HepG2 (cell line): Measurements from ENCODE around the gene MCM3. TPM values are rescaled to one million over a fixed set of nuclear protein-coding genes. Genes with fewer than 3 reads are reported as not detected.

ENCODE experiments used
- FOXA3 ChIP-seq: IDR thresholded peaks from 2 replicates; pipeline ENCODE4 v1.6.1; 2016; ENCODE audit warnings: missing genetic modification reagents, missing compliant biosample characterization
- JDP2 ChIP-seq: sonication (generic); formaldehyde crosslinking; IDR thresholded peaks from 2 replicates; pipeline ENCODE4 v1.8.1; 2022; ENCODE audit warnings: missing genetic modification reagents, borderline replicate concordance
- MIER3 ChIP-seq: IDR thresholded peaks from 2 replicates; pipeline ENCODE4 v1.6.1; 2016; ENCODE audit warnings: missing compliant biosample characterization, borderline replicate concordance
- NFIB ChIP-seq: sonication (generic); formaldehyde crosslinking; IDR thresholded peaks from 2 replicates; pipeline ENCODE4 v1.9.0; 2021; ENCODE audit warnings: missing genetic modification reagents, mild to moderate bottlenecking, borderline replicate concordance
- SMYD3 ChIP-seq: sonication (generic); formaldehyde crosslinking; IDR thresholded peaks from 2 replicates; pipeline ENCODE4 v1.8.1; 2023; ENCODE audit warnings: mild to moderate bottlenecking, missing genetic modification reagents
- TBX2 ChIP-seq: sonication (generic); formaldehyde crosslinking; IDR thresholded peaks from 2 replicates; pipeline ENCODE4 v1.5.0; 2020; ENCODE audit warnings: missing genetic modification reagents, mild to moderate bottlenecking, borderline replicate concordance
- ZNF350 ChIP-seq: sonication (generic); formaldehyde crosslinking; IDR thresholded peaks from 2 replicates; pipeline ENCODE4 v1.4.0; 2020; ENCODE audit warnings: mild to moderate bottlenecking, low read depth, missing genetic modification reagents, borderline replicate concordance
- ZNF564 ChIP-seq: sonication (generic); formaldehyde crosslinking; IDR thresholded peaks from 2 replicates; pipeline ENCODE4 v1.8.1; 2023; ENCODE audit warnings: mild to moderate bottlenecking, missing genetic modification reagents
- polyA plus RNA-seq, 8 experiments: library from polyadenylated mRNA; depleted of rRNA in 3 of 8; stranded (reverse) in 7 of 8; unstranded in 1 of 8; fragments of >200 nt; fragmentation: Illumina TruSeq in 4 of 8; extraction: Trizol in 4 of 8; gene quantifications; 2 replicates each; pipeline versions ENCODE4 v1.2.1 to v1.2.3, GENCODE V29; 2011 to 2016; ENCODE audit warnings: low read depth in 4 of 8, missing spikeins in 1 of 8, mixed read lengths in 1 of 8; ENCODE audit not compliant: insufficient read depth in 1 of 8
- total RNA-seq, 5 experiments: library from RNA; depleted of rRNA; stranded (reverse); fragments of >200 nt; fragmentation: Illumina TruSeq; extraction: Trizol; gene quantifications; 2 replicates each; pipeline ENCODE4 v1.2.3, GENCODE V29; 2016; ENCODE audit warnings: low read depth in 1 of 5
- TF ChIP-seq, protein P1 (sequence below): sonication (generic); formaldehyde crosslinking; IDR thresholded peaks from one replicate; pipeline ENCODE4 v1.5.1; 2020; ENCODE audit warnings: mild to moderate bottlenecking, missing genetic modification reagents; ENCODE audit errors: not compliant biosample characterization
- TF ChIP-seq, protein P2 (sequence below): sonication (generic); formaldehyde crosslinking; IDR thresholded peaks from 2 replicates; pipeline ENCODE4 v1.8.1; 2023; ENCODE audit warnings: mild to moderate bottlenecking, missing genetic modification reagents
- TF ChIP-seq, protein P3 (sequence below): sonication (generic); formaldehyde crosslinking; IDR thresholded peaks from 2 replicates; pipeline ENCODE4 v1.8.0; 2022; ENCODE audit warnings: mild to moderate bottlenecking, missing genetic modification reagents
- TF ChIP-seq, protein P4 (sequence below): sonication (generic); formaldehyde crosslinking; IDR thresholded peaks from 2 replicates; pipeline ENCODE4 v1.4.0; 2020; ENCODE audit warnings: missing genetic modification reagents, borderline replicate concordance

MCM3 gene
- total and polyA plus RNA-seq, 2 of the 13 experiments (the other 11 are each of a cell fraction or from before 2014, with no cell fraction given): 164 to 288 TPM

DNA sequence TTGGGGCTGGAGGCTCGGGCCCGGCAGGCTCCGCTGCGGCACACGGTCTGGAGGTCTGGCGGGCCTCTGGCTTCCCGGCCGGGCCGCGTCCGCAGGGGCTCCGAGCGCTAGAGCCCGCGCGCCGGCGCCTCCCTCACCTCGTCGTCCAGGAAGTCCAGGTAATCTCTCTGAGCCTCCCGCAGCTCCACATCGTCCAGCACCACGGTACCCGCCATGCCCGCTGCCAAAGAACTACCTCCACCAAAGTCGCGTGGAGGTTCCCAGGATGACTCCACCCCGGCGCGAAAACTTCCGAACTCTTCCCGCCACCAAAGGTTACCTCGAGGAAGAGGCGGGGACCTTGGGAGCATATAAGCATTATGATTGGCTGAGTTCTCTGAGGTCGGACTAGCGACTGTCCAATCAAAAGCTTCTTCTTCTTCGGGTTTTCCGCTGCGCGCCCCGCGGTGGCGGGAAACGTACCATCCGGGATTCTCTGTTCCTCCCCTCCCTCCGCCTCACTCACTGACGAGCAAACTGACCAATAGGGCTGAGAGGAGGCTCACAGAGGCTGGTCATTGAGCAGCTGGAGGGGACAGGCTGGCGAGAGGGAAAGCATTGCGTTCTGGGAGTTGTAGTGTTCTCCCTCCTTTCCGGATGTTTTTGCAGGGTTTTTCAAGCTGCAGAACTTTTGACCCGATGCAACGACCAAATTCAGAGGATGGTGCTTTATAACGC is at the start of gene MCM3 (continued):
- TF ChIP-seq, protein P1, sequence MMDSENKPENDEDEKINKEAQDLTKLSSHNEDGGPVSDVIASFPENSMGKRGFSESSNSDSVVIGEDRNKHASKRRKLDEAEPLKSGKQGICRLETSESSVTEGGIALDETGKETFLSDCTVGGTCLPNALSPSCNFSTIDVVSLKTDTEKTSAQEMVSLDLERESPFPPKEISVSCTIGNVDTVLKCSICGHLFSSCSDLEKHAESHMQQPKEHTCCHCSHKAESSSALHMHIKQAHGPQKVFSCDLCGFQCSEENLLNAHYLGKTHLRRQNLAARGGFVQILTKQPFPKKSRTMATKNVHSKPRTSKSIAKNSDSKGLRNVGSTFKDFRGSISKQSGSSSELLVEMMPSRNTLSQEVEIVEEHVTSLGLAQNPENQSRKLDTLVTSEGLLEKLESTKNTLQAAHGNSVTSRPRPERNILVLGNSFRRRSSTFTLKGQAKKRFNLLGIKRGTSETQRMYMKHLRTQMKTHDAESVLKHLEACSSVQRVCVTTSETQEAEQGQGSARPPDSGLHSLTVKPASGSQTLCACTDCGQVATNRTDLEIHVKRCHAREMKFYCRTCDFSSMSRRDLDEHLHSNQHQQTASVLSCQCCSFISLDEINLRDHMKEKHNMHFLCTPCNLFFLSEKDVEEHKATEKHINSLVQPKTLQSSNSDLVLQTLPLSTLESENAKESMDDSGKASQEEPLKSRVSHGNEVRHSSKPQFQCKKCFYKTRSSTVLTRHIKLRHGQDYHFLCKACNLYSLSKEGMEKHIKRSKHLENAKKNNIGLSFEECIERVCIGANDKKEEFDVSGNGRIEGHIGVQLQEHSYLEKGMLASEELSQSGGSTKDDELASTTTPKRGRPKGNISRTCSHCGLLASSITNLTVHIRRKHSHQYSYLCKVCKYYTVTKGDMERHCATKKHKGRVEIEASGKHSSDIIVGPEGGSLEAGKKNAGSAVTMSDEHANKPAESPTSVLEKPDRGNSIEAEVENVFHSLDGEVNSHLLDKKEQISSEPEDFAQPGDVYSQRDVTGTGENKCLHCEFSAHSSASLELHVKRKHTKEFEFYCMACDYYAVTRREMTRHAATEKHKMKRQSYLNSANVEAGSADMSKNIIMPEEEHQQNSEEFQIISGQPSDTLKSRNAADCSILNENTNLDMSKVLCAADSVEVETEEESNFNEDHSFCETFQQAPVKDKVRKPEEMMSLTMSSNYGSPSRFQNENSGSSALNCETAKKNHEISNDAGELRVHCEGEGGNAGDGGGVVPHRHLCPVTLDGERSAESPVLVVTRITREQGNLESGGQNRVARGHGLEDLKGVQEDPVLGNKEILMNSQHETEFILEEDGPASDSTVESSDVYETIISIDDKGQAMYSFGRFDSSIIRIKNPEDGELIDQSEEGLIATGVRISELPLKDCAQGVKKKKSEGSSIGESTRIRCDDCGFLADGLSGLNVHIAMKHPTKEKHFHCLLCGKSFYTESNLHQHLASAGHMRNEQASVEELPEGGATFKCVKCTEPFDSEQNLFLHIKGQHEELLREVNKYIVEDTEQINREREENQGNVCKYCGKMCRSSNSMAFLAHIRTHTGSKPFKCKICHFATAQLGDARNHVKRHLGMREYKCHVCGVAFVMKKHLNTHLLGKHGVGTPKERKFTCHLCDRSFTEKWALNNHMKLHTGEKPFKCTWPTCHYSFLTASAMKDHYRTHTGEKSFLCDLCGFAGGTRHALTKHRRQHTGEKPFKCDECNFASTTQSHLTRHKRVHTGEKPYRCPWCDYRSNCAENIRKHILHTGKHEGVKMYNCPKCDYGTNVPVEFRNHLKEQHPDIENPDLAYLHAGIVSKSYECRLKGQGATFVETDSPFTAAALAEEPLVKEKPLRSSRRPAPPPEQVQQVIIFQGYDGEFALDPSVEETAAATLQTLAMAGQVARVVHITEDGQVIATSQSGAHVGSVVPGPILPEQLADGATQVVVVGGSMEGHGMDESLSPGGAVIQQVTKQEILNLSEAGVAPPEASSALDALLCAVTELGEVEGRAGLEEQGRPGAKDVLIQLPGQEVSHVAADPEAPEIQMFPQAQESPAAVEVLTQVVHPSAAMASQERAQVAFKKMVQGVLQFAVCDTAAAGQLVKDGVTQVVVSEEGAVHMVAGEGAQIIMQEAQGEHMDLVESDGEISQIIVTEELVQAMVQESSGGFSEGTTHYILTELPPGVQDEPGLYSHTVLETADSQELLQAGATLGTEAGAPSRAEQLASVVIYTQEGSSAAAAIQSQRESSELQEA (CRISPR knock-in tag): peak; percentile 79
- TF ChIP-seq ZNF350 (CRISPR knock-in tag) (peak; percentile 96), JDP2 (CRISPR knock-in tag) (peak; percentile 80), ZNF564 (CRISPR knock-in tag) (peak; percentile 85; the same call in 1 of the 2 replicates), TBX2 (CRISPR knock-in tag) (peak; percentile 92), NFIB (CRISPR knock-in tag) (no peak), SMYD3 (CRISPR knock-in tag) (peak; percentile 99), MIER3 (peak; percentile 30; the same call in 1 of the 2 replicates), FOXA3 (CRISPR knock-in tag) (peak; percentile 23; the same call in 1 of the 2 replicates)
- TF ChIP-seq, protein P2, sequence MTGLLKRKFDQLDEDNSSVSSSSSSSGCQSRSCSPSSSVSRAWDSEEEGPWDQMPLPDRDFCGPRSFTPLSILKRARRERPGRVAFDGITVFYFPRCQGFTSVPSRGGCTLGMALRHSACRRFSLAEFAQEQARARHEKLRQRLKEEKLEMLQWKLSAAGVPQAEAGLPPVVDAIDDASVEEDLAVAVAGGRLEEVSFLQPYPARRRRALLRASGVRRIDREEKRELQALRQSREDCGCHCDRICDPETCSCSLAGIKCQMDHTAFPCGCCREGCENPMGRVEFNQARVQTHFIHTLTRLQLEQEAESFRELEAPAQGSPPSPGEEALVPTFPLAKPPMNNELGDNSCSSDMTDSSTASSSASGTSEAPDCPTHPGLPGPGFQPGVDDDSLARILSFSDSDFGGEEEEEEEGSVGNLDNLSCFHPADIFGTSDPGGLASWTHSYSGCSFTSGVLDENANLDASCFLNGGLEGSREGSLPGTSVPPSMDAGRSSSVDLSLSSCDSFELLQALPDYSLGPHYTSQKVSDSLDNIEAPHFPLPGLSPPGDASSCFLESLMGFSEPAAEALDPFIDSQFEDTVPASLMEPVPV (CRISPR knock-in tag): peak; percentile 99
- TF ChIP-seq, protein P3, sequence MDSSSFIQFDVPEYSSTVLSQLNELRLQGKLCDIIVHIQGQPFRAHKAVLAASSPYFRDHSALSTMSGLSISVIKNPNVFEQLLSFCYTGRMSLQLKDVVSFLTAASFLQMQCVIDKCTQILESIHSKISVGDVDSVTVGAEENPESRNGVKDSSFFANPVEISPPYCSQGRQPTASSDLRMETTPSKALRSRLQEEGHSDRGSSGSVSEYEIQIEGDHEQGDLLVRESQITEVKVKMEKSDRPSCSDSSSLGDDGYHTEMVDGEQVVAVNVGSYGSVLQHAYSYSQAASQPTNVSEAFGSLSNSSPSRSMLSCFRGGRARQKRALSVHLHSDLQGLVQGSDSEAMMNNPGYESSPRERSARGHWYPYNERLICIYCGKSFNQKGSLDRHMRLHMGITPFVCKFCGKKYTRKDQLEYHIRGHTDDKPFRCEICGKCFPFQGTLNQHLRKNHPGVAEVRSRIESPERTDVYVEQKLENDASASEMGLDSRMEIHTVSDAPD (CRISPR knock-in tag): peak; percentile 80
- TF ChIP-seq, protein P4, sequence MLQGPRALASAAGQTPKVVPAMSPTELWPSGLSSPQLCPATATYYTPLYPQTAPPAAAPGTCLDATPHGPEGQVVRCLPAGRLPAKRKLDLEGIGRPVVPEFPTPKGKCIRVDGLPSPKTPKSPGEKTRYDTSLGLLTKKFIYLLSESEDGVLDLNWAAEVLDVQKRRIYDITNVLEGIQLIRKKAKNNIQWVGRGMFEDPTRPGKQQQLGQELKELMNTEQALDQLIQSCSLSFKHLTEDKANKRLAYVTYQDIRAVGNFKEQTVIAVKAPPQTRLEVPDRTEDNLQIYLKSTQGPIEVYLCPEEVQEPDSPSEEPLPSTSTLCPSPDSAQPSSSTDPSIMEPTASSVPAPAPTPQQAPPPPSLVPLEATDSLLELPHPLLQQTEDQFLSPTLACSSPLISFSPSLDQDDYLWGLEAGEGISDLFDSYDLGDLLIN (CRISPR knock-in tag): peak; percentile 85; the same call in 1 of the 2 replicates
